GM19239 (cell line): ENCODE measurements around the gene INSL3.
"Not testable (repeated sequence)": the region's sequence is repeated elsewhere in the genome, so short reads cannot be mapped to it uniquely, and the experiment has no call there.

Source experiments
- DNase-seq: peaks from one replicate; pipeline ENCODE4 v3.0.0; 2011; ENCODE audit warnings: low spot score; ENCODE audit not compliant: insufficient read length
- FAIRE-seq: peaks from 2 replicates; lab custom pipeline; 2011; peaks lifted over from hg19 to GRCh38; lab: Jason Lieb, UNC

Gene INSL3

GRCh38 chr19:17790059-17790780 lies 31.1 kb downstream of the INSL3 start:
- FAIRE-seq: no peak

DNA sequence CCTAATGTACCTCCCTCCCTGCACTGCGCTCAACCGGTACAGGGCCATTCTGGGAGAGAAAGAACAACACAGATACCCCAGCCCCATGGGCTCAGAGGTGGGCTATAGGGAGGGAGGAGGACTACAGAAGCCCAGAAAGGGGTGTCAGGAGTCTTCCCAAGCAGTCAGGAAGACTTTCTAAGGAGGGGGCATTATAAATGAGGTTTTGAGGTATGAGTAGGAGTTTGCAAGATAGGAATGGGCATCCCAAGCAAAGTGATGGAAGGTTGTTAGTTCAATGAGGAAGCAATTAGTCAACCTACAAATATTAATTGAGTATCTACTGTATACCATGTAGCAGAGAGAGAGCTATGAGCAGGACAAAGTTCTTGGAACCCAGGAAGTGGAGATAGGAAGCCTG lies 32.7 kb downstream of the INSL3 start:
- no peak for FAIRE-seq
- no peak for DNase-seq

More at GRCh38 chr19:17790059-17790780, 31.1 kb downstream of the INSL3 start:
- DNase-seq: no peak

- FAIRE-seq: no peak
- DNase-seq: no peak
These were observed 33.9 kb downstream of the INSL3 start for GRCh38 chr19:17787274-17787913.

GRCh38 chr19:17784201-17785008 lies 36.9 kb downstream of the INSL3 start:
- peak; percentile 93 for FAIRE-seq
- peak; percentile 77 for DNase-seq

- not testable (repeated sequence) for FAIRE-seq, DNase-seq
These were observed 37.6 kb downstream of the INSL3 start for GRCh38 chr19:17783721-17784120.

DNA sequence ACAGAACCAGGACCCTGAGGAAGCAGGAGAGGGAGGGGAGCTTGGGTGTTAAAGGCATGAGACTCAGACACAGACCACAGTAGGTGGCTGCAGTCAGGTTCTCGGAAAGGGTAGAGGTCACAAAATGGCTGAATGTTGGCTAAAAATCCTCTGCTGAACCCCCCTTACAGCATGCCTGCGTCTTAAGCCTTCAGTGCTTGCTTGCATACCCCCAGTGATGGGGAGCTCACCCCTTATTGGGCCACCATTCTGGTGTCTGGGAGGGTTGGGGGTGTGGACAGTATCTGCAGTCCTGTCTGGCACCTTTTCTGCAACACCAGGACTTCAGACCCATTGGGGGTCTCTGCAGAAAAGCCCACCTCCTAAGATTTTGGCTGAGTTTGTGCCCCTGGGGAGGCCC lies 40.5 kb downstream of the INSL3 start:
- FAIRE-seq (no peak), DNase-seq (no peak)

GRCh38 chr19:17778968-17779929 lies 42.1 kb downstream of the INSL3 start:
- FAIRE-seq: no peak
- DNase-seq: no peak

GRCh38 chr19:17778251-17778967 lies 42.9 kb downstream of the INSL3 start:
- no peak for FAIRE-seq
- no peak for DNase-seq

DNA sequence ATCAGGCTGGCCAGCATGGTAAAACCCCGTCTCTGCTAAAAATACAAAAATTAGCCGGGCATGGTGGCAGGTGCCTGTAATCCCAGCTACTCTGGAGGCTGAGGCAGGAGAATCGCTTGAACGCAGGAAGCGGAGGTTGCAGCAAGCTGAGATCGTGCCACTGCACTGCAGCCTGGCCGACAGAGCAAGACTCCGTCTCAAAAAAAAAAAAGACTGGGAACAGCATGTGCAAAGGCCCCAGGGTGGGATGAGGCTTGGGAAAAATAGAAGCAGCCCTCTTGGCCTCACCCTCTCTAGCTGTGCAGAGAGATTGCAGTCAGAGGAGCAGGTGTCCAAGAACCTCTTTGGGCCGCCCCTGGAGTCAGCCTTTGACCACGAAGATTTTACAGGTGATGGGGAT lies 43.5 kb downstream of the INSL3 start:
- DNase-seq: not testable (repeated sequence)

DNA sequence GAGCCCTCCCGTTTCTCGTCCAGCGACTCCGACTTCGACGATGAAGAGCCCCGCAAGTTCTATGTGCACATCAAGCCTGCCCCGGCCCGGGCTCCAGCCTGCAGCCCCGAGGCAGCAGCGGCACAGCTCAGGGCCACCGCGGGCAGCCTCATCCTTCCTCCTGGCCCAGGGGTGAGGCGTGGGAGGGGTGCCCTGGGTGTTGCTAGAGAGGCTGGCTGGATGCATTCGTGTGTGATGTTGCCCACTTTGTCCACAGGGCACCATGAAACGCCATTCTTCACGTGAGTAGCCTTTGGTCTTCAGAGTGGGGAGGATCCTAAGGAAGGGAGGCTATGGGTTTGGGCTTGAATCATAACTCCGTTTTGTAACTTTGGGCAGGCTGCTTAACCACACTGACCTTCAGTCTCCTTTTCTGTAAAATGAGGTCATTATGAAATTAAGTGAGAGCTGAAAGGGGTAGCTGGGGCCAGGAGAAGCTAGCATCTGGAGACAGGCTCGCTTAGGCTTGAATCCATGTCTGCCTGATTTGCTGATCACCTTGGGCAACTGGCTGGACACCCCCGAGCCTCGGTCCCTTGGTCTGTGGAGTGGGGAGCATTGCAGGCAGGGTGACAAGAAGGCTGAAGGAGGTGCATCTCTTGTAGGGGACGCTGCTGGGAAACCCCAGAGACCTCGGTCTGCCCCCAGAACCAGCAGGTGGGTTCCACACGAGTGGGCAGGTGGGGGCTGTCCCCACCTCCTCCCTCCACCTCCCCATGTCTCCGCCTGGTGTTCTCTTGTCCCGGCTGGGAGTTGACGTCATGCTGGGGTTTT lies 45.1 kb downstream of the INSL3 start:
- DNase-seq: peak; percentile 78

More for the DNA sequence above, 43.5 kb downstream of the INSL3 start:
- not testable (repeated sequence) for FAIRE-seq

GRCh38 chr19:17775245-17775927 lies 45.9 kb downstream of the INSL3 start:
- DNase-seq (no peak), FAIRE-seq (peak; percentile 39)

More for the DNA sequence above, 45.1 kb downstream of the INSL3 start:
- peak; percentile 84 for FAIRE-seq

DNA sequence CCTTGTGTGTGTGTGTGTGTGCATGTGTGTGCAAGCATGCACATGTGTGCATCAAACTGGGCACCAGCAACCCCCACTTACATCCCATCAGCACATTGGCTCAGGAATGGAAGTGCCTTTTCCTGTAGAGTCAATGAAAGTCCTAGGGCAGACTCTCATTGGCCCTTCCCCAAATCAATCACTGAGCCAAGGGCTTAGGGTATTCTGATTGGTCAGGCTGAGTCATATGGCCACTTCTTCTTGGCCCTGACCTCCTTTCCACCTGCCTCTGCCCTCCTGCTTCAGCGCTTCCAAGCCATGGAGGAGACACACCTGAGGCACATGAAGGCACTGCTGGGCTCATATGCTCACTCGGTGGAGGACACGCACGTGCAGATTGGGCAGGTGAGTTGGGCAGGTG lies 49.1 kb downstream of the INSL3 start:
- no peak for FAIRE-seq
- no peak for DNase-seq

DNA sequence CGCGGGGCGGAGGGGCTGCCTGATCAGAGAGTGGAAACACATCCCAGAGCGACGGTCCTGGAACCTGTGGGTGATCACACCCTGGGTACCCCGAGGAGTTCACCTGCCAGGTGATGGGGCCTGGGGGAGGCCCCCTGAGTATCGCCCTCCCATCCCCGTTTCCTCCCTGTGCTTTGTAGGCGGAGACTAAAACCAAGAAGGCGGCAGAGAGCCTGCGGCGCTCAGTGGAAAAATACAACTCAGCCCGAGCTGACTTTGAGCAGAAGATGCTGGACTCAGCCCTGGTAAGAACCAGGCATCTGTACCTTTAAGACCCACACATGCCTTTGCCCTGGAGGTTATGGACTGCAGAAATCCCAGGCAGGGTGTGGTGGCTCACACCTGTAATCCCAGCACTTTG lies 50.7 kb downstream of the INSL3 start:
- no peak for DNase-seq
- no peak for FAIRE-seq

DNA sequence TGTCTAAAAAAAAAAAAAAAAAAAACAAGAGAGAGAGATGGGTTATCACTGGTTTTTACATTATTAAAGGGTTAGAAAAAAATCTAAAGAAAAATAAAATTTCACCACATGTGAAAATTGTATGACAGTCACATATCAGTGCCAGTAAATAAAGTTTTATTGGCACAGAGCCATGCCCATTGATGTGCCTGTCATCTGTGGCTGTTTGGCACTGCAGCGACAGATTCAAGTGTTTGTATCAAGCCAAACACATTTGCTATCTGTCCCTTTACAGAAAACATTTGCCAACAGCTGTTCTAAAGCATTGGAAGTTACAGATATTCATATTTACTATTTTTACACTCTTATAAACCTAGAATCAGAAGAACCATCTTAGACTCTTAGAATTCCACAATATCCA lies 53.8 kb downstream of the INSL3 start:
- no peak for DNase-seq
- FAIRE-seq: no peak

DNA sequence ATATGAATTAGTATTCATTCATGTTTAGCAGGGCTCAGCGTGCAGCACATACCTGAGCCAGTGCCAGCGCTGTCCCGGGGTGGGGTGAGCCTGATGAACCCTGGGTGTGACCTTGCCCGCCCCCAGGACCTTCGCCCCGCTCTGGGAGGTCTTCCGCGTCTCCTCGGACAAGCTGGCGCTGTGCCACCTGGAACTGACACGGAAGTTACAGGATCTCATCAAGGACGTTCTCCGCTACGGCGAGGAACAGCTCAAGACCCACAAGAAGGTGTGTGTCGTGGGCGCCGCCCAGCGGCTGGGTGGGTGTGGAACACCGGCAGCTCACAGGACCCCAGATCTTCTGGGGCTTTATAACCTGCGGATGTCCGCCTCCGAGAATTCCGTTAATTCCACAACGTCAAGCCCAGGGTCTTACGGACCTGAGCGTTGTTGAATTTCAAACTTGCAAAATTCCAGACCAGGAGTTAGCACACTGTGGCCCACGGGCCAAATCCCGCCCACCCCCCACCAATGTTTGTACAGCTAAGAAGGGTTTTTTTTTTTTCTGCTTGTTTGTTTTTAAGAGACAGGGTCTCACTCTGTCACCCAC lies 54.7 kb downstream of the INSL3 start:
- DNase-seq: no peak
- FAIRE-seq: peak; percentile 89
